ENCODE measurements around the gene INSIG2.

INSIG2 gene

GRCh38 chr2:118065015-118065706 lies 23.1 kb upstream of the INSIG2 start:
- H3K9me3 Mint-ChIP-seq: no peaks in the 10 kb centered on the region
- no peaks in the 10 kb centered on the region for H3K4me1 Mint-ChIP-seq
- no peaks in the 10 kb centered on the region for H3K36me3 Mint-ChIP-seq (ENCODE audit: insufficient read depth)
- DNase-seq (ENCODE audit: low spot score in 2 of 2) (no peak), ATAC-seq (replicated peaks; ENCODE audit: extremely low read depth, poor library complexity, severe bottlenecking) (no peak)
- H3K27me3 Mint-ChIP-seq: peaks cover 81% of the 10 kb centered on the region
- H3K27ac Mint-ChIP-seq (ENCODE audit: low read depth): no peak overlapping the region
- no peak overlapping the region for H3K4me3 Mint-ChIP-seq

GRCh38 chr2:118065921-118066511 lies 22.3 kb upstream of the INSIG2 start:
- Mint-ChIP-seq H3K27ac (ENCODE audit: low read depth) (no peak overlapping the region), H3K4me3 (no peak overlapping the region), H3K4me1 (no peaks in the 10 kb centered on the region), H3K36me3 (ENCODE audit: insufficient read depth) (no peaks in the 10 kb centered on the region), H3K9me3 (no peaks in the 10 kb centered on the region), H3K27me3 (peaks cover 79% of the 10 kb centered on the region)
- ATAC-seq (replicated peaks; ENCODE audit: extremely low read depth, poor library complexity, severe bottlenecking) (no peak), DNase-seq (ENCODE audit: low spot score in 2 of 2) (no peak)

GRCh38 chr2:118077636-118078247 lies 10.5 kb upstream of the INSIG2 start:
- peaks cover 3% of the 10 kb centered on the region for H3K36me3 Mint-ChIP-seq (ENCODE audit: insufficient read depth)
- ATAC-seq (replicated peaks; ENCODE audit: extremely low read depth, poor library complexity, severe bottlenecking) (no peak), DNase-seq (ENCODE audit: low spot score in 2 of 2) (no peak)
- peaks cover 44% of the 10 kb centered on the region for H3K27me3 Mint-ChIP-seq
- H3K9me3 Mint-ChIP-seq: no peaks in the 10 kb centered on the region
- no peak overlapping the region for H3K4me3 Mint-ChIP-seq
- H3K27ac Mint-ChIP-seq (ENCODE audit: low read depth): no peak overlapping the region
- H3K4me1 Mint-ChIP-seq: no peaks in the 10 kb centered on the region

- H3K36me3 Mint-ChIP-seq (ENCODE audit: insufficient read depth): peaks cover 3% of the 10 kb centered on the region
- DNase-seq (ENCODE audit: low spot score in 2 of 2): no peak
Measured at GRCh38 chr2:118078734-118079133, 9.5 kb upstream of the INSIG2 start.

DNA sequence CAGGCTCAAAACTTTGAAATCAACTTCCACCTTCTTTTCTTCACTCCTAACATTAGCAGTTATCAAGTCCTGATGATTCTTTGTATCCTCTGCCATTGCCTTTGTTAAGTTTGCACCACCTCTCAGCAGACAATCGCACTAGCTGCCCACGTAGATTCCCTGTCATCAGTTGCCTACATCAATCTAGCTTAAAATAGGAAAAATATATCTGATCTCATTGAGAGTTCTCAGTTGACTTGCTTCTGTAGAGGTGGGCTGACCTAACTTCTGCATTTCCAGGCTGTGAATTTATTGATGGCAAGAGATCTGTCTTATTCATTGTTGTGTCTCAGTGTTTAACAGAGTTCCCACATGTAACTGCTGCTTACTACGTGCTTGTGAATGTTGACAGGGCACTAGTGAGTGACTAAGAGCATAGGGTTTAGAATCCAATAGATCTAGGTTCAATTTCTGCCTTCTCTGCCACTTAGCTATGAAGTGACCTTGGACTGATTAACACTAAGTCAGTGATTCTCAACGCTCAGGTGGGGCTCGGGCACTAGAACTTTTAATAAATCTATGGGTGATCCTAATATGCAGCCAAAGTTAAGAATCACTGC lies 3.7 kb upstream of the INSIG2 start:
- ATAC-seq (replicated peaks; ENCODE audit: extremely low read depth, poor library complexity, severe bottlenecking) (no peak), DNase-seq (ENCODE audit: low spot score in 2 of 2) (no peak)
- Mint-ChIP-seq H3K36me3 (ENCODE audit: insufficient read depth) (peaks cover 2% of the 10 kb centered on the region), H3K27me3 (peaks cover 12% of the 10 kb centered on the region), H3K27ac (ENCODE audit: low read depth) (no peak overlapping the region), H3K9me3 (no peaks in the 10 kb centered on the region), H3K4me1 (peaks cover 7% of the 10 kb centered on the region), H3K4me3 (no peak overlapping the region)

More at GRCh38 chr2:118078734-118079133, 9.5 kb upstream of the INSIG2 start:
- Mint-ChIP-seq H3K27ac (ENCODE audit: low read depth) (no peak overlapping the region), H3K4me3 (no peak overlapping the region), H3K27me3 (peaks cover 41% of the 10 kb centered on the region), H3K9me3 (no peaks in the 10 kb centered on the region), H3K4me1 (no peaks in the 10 kb centered on the region)
- no peak for ATAC-seq (replicated peaks; ENCODE audit: extremely low read depth, poor library complexity, severe bottlenecking)

DNA sequence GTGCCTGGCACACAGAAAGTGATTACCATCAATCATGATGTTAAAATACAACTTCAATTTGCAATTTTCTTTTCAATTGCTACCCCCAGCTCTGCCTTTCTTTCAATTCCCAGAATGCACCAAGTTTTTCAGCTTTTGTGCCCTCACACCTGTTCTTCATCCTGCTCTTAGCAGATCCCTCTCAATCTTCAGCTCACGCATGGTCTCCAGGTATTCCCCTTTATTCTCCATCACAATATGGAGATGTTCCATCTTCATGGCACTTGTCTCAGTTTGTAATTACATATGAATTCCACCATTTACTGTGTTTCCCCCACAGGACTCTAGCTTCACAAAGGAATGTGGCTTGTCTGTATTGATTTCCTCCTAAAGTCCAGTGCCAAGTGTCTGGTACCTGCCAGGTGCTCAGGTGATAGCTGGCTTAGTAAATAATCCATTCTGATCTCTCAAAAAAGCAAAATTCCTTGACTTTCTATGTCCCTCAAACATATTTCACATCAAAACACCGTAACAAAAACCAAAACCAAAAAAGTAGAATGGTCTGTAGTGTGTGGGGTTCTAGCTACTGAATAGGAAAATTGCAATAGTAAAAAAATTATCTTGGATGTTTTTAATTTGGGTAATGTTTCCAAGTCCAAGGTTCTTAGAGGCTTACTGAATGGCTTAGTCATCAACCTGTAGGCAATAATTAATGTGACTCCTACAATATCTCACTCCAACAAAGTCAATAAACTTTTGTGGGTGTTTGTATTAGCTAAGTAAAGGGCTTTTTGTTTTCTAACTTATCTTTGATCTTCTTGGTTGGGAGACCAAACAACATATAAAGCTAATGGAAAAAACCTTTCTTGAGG lies 2.9 kb upstream of the INSIG2 start:
- DNase-seq (ENCODE audit: low spot score in 2 of 2) (no peak), ATAC-seq (replicated peaks; ENCODE audit: extremely low read depth, poor library complexity, severe bottlenecking) (no peak)
- Mint-ChIP-seq H3K4me1 (peaks cover 7% of the 10 kb centered on the region), H3K27ac (ENCODE audit: low read depth) (no peak overlapping the region), H3K36me3 (ENCODE audit: insufficient read depth) (peaks cover 2% of the 10 kb centered on the region), H3K9me3 (no peaks in the 10 kb centered on the region), H3K27me3 (peaks cover 4% of the 10 kb centered on the region), H3K4me3 (no peak overlapping the region)

- Mint-ChIP-seq H3K36me3 (ENCODE audit: insufficient read depth) (peaks cover 2% of the 10 kb centered on the region), H3K4me1 (peaks cover 7% of the 10 kb centered on the region), H3K4me3 (no peak overlapping the region), H3K9me3 (no peaks in the 10 kb centered on the region), H3K27ac (ENCODE audit: low read depth) (no peak overlapping the region), H3K27me3 (no peaks in the 10 kb centered on the region)
- ATAC-seq (replicated peaks; ENCODE audit: extremely low read depth, poor library complexity, severe bottlenecking) (no peak), DNase-seq (ENCODE audit: low spot score in 2 of 2) (no peak)
Measured at GRCh38 chr2:118086024-118086633, 2.1 kb upstream of the INSIG2 start.

DNA sequence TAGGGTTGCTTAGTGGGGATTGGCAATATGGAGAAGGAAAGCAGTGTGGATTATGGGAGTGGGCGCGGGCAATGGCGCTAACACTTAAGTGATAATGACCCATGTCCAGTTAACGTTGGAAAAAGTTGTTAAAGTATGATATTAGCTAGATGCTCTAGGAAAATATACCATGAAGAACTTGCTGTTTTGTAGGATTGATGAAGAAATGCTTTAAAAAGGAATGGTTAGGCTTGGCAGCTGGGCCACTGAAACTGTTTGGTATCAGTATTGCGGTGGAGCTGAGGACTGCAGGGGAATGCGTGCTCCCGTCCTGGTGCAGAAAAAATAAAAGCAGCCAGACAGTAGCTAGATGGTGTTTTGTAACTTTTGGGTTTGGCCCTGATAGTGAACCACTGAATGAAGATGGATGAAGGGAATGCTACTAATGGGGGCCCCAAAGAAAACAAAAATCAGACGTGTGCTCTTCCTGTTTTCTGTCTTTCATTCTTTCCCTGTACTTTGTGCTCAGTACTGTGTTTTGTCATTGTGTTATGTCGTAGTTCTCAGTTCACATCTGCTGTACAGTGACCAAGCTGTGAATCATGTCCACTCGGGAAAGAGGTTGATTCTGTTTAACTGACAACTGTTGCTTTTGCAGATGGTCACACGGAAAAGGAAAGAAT lies 999 bp downstream of the INSIG2 start:
- Mint-ChIP-seq H3K27ac (ENCODE audit: low read depth) (no peak overlapping the region), H3K9me3 (no peaks in the 10 kb centered on the region), H3K4me1 (peaks cover 14% of the 10 kb centered on the region), H3K4me3 (peak overlapping the region; percentile 91), H3K27me3 (no peaks in the 10 kb centered on the region), H3K36me3 (ENCODE audit: insufficient read depth) (peaks cover 2% of the 10 kb centered on the region)
- no peak for DNase-seq (ENCODE audit: low spot score in 2 of 2)
- ATAC-seq (replicated peaks; ENCODE audit: extremely low read depth, poor library complexity, severe bottlenecking): peak; percentile 52

DNA sequence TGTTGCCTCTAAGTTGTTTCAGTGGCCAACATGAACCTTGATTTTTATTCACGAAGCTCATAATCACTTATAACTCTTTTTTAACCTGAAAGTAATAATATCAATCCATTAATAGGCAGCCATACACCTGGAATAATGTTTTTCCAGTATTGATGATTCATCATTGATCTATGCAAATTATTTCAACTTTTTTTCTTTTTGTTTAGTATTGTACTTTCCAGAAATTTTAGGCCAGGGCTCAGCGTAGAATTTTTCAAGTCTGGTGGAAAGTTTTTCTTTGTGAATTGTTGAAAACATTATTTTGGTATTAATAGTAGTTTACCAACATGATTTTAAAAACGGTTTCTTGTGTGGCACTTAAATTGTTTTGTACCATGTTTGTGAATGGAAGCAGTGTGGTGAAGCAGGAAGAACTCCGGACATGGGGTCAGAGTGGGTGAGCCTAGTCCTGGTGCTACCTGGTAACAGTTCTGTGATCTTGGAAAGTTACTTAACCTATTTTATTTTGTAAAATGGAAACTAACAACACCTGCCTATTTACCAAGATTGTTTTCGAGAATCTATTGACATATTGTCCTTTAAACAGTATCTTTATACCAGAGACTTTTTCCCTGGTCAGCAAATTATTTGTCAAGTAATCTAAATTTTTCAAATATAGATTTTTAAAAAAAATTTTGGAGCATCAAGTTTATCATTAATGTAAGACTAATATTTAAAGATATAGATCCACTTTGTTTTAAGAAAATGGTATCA lies 2.3 kb downstream of the INSIG2 start:
- no peaks in the 10 kb centered on the region for H3K9me3 Mint-ChIP-seq
- peaks cover 2% of the 10 kb centered on the region for H3K36me3 Mint-ChIP-seq (ENCODE audit: insufficient read depth)
- ATAC-seq (replicated peaks; ENCODE audit: extremely low read depth, poor library complexity, severe bottlenecking) (no peak), DNase-seq (ENCODE audit: low spot score in 2 of 2) (no peak)
- no peak overlapping the region for H3K4me3 Mint-ChIP-seq
- peaks cover 17% of the 10 kb centered on the region for H3K4me1 Mint-ChIP-seq
- no peaks in the 10 kb centered on the region for H3K27me3 Mint-ChIP-seq
- no peak overlapping the region for H3K27ac Mint-ChIP-seq (ENCODE audit: low read depth)

GRCh38 chr2:118091140-118091478 lies 2.8 kb downstream of the INSIG2 start:
- Mint-ChIP-seq H3K4me1 (peaks cover 20% of the 10 kb centered on the region), H3K4me3 (no peak overlapping the region), H3K27ac (ENCODE audit: low read depth) (no peak overlapping the region), H3K27me3 (no peaks in the 10 kb centered on the region), H3K36me3 (ENCODE audit: insufficient read depth) (peaks cover 2% of the 10 kb centered on the region), H3K9me3 (no peaks in the 10 kb centered on the region)
- no peak for DNase-seq (ENCODE audit: low spot score in 2 of 2)
- no peak for ATAC-seq (replicated peaks; ENCODE audit: extremely low read depth, poor library complexity, severe bottlenecking)

GRCh38 chr2:118091631-118092030 lies 3.4 kb downstream of the INSIG2 start:
- Mint-ChIP-seq H3K36me3 (ENCODE audit: insufficient read depth) (peaks cover 2% of the 10 kb centered on the region), H3K9me3 (no peaks in the 10 kb centered on the region), H3K27me3 (no peaks in the 10 kb centered on the region), H3K4me1 (peaks cover 20% of the 10 kb centered on the region), H3K4me3 (no peak overlapping the region), H3K27ac (ENCODE audit: low read depth) (no peak overlapping the region)
- no peak for DNase-seq (ENCODE audit: low spot score in 2 of 2)
- no peak for ATAC-seq (replicated peaks; ENCODE audit: extremely low read depth, poor library complexity, severe bottlenecking)
